ENCODE data around the gene EDDM13.

DNA sequence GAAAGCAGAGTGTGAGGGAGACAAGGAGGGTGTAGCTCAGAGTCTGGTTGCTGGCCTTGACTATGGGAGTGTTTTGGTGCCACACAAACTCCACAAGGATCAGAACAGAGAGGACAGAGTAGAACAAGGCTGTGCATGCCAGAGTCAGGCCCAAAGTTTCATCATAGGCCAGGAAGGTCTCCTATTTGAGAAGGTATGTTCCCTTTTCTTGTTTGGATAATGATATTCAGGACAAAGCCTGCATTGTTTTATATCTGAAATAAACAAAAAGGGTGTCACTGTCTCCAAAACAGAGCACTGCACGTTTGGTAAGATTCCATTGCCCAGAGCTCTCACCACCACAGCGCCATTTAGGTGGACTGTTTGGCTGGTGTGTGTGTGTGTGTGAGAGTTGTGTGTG lies 45.2 kb downstream of the EDDM13 start:
- TF ChIP-seq, protein P1, sequence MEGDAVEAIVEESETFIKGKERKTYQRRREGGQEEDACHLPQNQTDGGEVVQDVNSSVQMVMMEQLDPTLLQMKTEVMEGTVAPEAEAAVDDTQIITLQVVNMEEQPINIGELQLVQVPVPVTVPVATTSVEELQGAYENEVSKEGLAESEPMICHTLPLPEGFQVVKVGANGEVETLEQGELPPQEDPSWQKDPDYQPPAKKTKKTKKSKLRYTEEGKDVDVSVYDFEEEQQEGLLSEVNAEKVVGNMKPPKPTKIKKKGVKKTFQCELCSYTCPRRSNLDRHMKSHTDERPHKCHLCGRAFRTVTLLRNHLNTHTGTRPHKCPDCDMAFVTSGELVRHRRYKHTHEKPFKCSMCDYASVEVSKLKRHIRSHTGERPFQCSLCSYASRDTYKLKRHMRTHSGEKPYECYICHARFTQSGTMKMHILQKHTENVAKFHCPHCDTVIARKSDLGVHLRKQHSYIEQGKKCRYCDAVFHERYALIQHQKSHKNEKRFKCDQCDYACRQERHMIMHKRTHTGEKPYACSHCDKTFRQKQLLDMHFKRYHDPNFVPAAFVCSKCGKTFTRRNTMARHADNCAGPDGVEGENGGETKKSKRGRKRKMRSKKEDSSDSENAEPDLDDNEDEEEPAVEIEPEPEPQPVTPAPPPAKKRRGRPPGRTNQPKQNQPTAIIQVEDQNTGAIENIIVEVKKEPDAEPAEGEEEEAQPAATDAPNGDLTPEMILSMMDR (IDR thresholded peaks at IDR 0.05; ENCODE audit: low read length), result no peak
- TF ChIP-seq EZH2phosphoT487 (IDR thresholded peaks at IDR 0.05; ENCODE audit: low read length), result no peak

All from MM.1S (cell line).